ENCODE data around the gene MID1IP1.

MID1IP1 gene

GRCh38 chrX:38800981-38801845 lies at the start of gene MID1IP1:
TSS of gene MID1IP1 (plus strand) at chrX:38801459. CDS start at chrX:38804947, 3,488 bp downstream.
- DNase-seq, result peak; percentile 6

DNA sequence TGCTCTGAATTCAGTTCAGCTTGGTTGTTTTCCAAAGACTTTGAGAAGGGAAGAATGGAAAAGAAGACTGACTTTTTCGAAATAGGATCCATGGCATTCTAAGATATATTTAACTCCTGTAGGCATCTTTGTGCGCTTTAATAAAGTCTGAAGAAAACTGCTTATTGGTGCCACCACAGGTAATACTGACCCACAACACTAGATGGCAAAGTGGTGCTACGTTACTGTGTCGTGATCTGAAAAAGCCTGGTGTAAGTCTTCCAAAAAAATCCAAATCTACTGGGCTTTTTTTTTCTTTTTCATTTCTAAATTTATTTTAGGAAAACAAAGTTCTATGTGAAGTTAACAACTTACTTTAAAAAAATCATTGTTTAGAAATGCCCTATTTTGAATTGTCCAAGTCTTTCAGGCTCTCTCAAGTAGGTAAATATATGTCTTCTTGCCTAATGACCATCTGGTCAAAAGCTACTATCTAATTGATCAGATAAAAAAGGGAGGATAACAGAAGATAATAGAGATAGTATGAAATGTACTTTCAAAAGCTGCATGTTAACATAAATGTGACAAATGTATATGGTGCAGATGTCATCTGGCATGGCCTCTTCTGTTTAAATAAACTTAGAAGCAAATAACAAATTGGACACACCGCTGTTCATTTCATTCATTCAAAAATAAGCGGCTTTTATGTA lies 47.0 kb upstream of the MID1IP1 start:
- no peak for DNase-seq

GRCh38 chrX:38754818-38755718 lies 46.2 kb upstream of the MID1IP1 start:
- DNase-seq, result no peak

DNA sequence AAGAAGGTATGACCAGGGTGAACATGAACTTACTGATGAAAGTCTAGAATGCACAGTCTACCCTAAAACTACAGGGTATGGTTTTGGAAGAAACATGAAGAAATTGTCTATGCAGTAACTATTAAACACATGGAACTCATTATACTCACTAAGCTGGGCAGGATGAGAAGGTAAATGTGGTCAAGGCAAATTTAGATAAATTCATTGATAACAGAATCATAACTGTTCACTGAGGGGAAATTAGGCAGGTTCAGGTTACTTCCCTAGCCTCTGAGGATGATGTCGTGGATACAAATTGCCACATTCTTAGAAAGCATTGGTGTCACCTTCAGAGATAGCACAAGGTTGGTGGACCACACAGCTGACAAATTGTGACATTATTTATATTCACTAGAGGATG lies 40.4 kb upstream of the MID1IP1 start:
- DNase-seq, result no peak

- DNase-seq, result no peak
Observed at GRCh38 chrX:38768079-38768478, 33.2 kb upstream of the MID1IP1 start.

DNA sequence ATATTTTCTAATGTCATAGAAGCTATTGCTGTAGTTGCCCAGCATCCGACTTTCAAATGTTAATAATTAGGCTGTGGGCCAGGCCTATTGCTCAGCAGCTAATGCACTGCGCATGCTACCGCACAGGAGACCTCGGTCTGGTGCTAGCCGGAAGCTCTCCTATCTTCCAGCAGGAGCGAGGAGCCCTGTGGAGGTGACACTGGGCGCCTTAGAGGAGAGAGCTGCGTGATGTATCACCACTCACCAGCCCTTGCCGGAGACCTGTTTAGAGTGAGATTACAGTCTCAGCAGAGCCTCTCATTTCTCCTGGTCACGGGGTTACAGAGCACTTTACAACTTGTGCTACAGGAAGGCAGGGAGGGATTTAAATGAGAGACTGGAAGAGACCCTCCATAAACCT lies 31.1 kb upstream of the MID1IP1 start:
- DNase-seq, result no peak

- DNase-seq, result no peak
Observed at GRCh38 chrX:38774249-38774648, 27.0 kb upstream of the MID1IP1 start.

GRCh38 chrX:38796946-38797345 lies 4.3 kb upstream of the MID1IP1 start:
- no peak for DNase-seq

DNA sequence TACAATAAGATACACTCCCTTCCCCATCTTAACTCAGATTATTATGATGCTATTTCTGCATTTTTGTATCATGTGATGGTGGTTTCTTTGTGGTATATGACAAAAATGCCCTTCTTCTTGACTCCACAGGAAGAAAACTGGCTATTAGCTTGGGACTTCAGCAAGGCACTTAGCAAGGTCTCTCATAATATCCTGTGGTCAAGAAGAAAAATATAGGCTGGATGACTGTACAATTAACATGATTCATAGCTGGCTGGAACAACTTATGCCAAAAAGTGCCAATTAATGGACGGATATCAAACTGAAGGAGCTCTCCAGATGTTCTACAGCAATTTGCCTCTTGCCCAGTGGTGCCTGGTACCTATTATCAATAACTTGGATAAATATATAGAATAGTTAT lies 2.3 kb upstream of the MID1IP1 start:
- DNase-seq, result no peak

DNA sequence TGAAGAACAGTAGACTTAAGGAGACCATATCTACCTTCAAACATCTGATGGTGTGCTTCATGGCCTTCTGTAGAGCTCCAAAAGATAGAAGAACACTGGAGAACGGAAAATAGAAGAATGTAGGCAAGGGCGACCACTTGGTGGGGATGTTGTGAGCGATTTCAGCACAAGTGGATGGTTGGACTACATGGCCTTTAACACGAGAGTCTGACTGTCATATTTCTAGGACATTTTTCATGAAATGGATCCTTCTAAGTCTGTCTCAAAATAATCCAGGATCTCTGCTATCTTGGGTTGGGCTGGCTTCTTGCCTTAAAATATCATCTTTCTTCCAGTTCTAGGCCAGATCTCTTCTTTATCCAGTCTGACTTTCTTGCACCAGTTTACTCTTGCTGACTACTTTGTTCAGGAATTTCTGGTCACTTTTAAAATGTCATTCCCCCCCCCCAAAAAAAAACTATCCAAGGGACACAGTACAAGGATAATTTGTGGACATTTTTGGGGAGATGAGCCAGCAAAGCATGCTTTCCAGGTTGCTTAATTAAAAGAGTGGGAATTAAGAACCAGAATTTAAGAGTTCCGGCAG lies 1.2 kb upstream of the MID1IP1 start:
- no peak for DNase-seq

GRCh38 chrX:38803243-38803587 lies 2.0 kb downstream of the MID1IP1 start:
- DNase-seq, result no peak

- peak; percentile 4 for DNase-seq
Observed at GRCh38 chrX:38803588-38804431, 2.6 kb downstream of the MID1IP1 start.

GRCh38 chrX:38804432-38804681 lies 3.1 kb downstream of the MID1IP1 start:
- DNase-seq, result no peak

- no peak for DNase-seq
Observed at GRCh38 chrX:38804682-38805431, 3.6 kb downstream of the MID1IP1 start.

GRCh38 chrX:38805432-38806389 lies 4.5 kb downstream of the MID1IP1 start:
- no peak for DNase-seq

DNA sequence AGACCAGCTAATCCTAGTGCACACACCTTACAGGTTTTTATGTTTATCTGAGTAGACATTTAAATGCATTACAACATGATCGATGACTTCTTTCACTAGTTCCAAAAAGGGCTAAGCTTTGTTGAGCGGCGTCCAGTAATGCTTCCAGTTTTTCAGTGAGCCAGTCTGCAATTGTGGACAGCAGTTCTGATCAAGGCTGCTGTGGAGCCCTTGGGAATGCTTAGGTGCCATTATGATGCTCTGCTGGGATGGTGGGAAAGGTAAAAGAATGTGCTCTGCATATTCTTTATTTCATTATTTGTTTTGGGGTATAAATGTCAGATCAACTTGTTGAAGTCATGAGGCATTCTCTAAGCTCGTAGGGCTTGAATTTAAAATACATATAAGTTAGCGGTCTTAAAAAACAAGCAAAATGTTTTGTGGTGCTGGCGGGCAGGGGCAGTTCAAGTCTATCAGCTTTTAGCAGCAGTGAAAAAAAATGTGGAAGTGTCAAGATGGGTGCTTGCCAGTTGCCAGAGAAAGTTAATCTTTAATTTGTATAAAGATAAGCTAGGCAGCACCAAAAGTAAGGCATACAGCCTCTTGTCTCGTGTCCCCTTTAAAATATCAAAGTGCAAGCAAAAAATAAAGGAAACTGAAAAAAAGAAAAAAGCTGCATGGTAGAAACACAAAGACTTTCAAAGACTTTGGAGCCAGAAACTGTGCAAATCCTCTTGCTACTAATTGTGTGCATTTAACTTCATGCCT lies 5.8 kb downstream of the MID1IP1 start:
- no peak for DNase-seq

DNA sequence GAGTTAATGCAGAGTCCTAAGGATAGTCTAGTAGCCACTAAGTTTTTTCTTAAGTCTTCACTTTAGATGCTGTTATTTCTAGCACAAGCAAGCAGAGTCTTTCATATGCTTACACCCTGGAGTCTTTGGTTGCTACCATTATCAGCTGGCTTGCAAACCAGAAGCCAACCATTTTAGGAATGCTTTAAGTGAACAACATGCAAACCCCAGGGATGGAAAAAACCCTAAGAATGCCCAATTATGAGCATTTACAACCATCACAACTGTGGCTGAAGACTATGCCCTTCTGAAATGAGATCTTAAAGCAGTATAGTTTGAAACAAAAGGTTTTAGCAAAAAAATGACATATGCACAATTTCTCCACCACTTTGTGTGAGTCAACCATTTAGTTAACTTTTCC lies 6.6 kb downstream of the MID1IP1 start:
- no peak for DNase-seq

GRCh38 chrX:38811515-38812243 lies 10.4 kb downstream of the MID1IP1 start:
- DNase-seq, result no peak

GRCh38 chrX:38816155-38816554 lies 14.9 kb downstream of the MID1IP1 start:
- no peak for DNase-seq

Measured in cortex of kidney (tissue), 1 donor.